SW 1271 (cell line): Measurements from ENCODE around the gene TRIM67.

ENCODE experiments used
- DNase-seq, 2 experiments: peaks; one replicate each; lab custom pipeline; 2025; lab: John Stamatoyannopoulos, UW

Gene TRIM67

GRCh38 chr1:231233735-231234417, 72.0 kb downstream of the TRIM67 start:
- DNase-seq = no peak

- no peak for DNase-seq
Observed at GRCh38 chr1:231234506-231234905, 72.6 kb downstream of the TRIM67 start.

GRCh38 chr1:231235526-231236207, 73.8 kb downstream of the TRIM67 start:
- DNase-seq = no peak

- no peak for DNase-seq
Observed at GRCh38 chr1:231236208-231236591, 74.3 kb downstream of the TRIM67 start.

- no peak for DNase-seq
Observed at GRCh38 chr1:231236938-231237337, 75.1 kb downstream of the TRIM67 start.

GRCh38 chr1:231238298-231238697, 76.4 kb downstream of the TRIM67 start:
- DNase-seq = no peak

GRCh38 chr1:231240531-231240882, 78.6 kb downstream of the TRIM67 start:
- no peak for DNase-seq

GRCh38 chr1:231240883-231241735, 79.3 kb downstream of the TRIM67 start, which contains the start of gene GNPAT:
GNPAT (plus strand) TSS chr1:231241212; CDS start chr1:231241379, 167 bp downstream.
- DNase-seq = peak; percentile 5 to 58

- no peak for DNase-seq
Observed at GRCh38 chr1:231241750-231242149, 79.9 kb downstream of the TRIM67 start.

GRCh38 chr1:231242516-231243198, 80.8 kb downstream of the TRIM67 start:
- DNase-seq = no peak

GRCh38 chr1:231248778-231249177, 86.9 kb downstream of the TRIM67 start:
- DNase-seq = no peak

- DNase-seq = no peak
Observed at GRCh38 chr1:231252336-231252735, 90.5 kb downstream of the TRIM67 start.

GRCh38 chr1:231260351-231260750, 98.5 kb downstream of the TRIM67 start:
- DNase-seq = no peak

GRCh38 chr1:231264642-231265041, 102.8 kb downstream of the TRIM67 start:
- DNase-seq = no peak

GRCh38 chr1:231265379-231265778, 103.5 kb downstream of the TRIM67 start:
- DNase-seq = no peak

GRCh38 chr1:231266811-231267322, 105.0 kb downstream of the TRIM67 start:
- DNase-seq = no peak
